NCI-H1694 treated with DMSO at 0.1 percent for 48 hours (cell line): ENCODE results near the gene OR4Q3.
"Not testable (repeated sequence)": the region's sequence is repeated elsewhere in the genome, so short reads cannot be mapped to it uniquely, and the experiment has no call there.

ENCODE experiments used
- DNase-seq: peaks from one replicate; lab custom pipeline; 2025; lab: John Stamatoyannopoulos, UW

OR4Q3 gene

DNA sequence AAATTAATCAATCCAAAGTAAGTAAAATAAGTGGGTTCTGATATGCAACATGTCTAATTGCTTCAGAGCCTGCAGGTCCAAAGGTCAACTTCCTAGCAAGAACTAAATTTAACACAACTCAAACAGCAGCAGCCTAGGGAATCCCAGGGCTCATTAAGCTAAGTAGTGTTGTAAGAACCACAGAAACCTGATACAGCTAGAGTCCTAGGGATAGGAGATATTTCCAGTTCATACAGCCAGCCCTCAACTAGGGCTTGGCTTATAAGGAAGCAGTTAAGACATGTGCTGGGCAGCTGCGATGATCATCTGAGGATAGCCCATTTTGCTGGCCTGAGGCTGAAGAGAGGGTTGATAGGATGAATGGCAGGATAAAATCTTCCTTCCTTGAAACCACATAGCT lies at the start of gene OR4Q3:
Gene OR4Q3, plus strand, starts transcription at position 316 of the 400 bp plus-strand sequence.
- no peak for DNase-seq

DNA sequence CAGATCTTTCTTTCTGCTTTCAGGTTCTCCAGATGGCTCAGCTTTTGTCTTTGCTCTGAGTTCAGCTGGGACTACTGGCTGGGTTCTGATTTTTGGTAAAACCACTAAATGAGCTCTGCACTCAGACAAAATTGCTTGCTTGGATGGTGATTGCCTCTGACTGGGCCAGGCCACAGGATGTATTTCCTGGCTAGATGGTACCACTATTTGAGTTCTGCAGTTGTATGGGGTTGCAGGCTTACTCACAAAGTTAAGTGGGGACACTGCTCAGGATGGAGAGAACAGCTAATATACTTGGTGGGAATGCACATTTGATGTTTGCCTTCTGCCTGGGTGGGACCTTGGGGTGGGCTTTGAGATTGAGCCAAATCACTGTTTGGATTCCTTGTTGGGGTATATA lies 14.0 kb upstream of the OR4Q3 start:
- DNase-seq: no peak

GRCh38 chr14:19729763-19730162 lies 13.6 kb upstream of the OR4Q3 start:
- DNase-seq: no peak

- not testable (repeated sequence) for DNase-seq
These were observed 9.5 kb upstream of the OR4Q3 start for GRCh38 chr14:19733893-19734292.

DNA sequence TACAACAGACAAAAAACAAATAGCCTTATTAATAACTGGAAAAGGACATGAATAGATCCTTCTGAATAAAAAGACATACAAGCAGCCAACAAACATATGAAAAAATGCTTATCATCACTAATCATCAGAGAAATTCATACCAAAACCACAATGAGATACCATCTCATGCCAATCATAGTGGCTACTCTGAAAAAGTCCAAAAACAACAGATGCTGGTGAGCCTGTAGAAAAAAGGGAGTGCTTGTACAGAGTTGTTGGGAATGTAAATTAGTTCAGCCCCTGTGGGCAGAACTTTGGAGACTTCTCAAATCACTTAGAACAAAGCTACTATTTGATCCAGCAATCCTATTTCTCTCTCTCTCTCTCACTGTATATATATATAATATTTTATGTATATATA lies 8.9 kb downstream of the OR4Q3 start:
- not testable (repeated sequence) for DNase-seq

DNA sequence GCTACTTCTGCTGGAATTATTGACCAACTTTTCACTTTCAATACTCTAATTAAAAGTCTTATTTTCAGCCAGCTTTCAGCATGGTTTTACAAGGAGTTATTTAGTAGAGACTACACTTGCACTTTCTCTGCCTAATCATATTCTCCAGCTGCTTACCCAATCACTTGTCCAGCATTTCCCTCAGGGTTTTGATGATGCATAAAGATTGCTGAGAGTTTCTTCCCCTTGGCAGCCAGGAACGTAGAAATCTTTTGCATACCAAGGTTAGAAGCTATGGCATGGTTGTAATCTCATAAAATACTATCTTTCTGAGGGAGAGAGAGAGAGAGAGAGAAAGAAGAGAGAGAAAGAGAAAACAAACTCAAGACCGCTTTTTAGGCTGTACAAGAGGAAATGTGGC lies 10.8 kb downstream of the OR4Q3 start:
- no peak for DNase-seq

- not testable (repeated sequence) for DNase-seq
These were observed 28.1 kb downstream of the OR4Q3 start for GRCh38 chr14:19771491-19771890.

DNA sequence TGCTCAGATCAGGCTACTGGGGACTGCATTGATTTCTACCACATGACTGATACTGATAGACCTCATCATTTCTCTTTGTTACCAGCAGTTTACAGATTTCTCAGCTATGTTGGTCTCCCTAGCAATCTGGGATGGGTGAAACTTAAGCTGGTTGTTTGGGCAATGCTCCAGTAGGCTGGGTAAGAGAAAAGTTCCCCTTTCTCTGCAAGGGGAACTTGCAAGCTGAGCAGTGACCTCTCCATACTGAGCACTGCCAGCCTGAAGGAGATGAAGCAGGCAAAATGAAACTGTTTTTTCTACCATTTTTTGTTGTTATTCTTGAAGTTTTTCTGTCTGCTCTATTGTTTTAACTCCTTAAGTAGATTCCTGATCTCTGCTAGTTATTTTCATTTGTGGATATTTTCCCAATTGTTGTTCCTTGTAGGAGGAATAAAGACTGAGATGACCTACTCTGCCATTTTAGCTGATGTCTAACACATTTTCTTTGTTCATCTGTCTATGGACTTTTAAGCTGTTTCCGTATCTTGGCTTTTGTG lies 28.6 kb downstream of the OR4Q3 start:
- DNase-seq: no peak

GRCh38 chr14:19772454-19772853 lies 29.1 kb downstream of the OR4Q3 start:
- DNase-seq: not testable (repeated sequence)

DNA sequence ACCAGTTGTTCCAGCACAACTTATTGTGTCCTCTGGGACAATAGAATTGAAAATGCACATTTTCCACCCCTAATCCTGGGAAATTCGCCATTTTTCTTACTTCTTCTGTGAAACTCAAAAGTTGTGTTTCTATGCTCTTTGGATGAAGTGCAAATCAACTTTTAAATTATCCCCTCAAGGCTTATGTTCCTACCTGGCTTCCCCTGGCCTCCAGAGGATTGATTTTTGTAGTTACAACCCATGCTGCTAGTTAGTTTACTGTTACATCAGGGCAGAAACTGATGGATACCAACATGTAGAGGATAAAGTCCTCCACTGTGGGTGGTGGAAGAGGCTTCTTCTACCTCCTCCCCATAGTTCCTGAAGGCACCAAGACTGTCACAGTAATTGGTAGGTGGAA lies 29.8 kb downstream of the OR4Q3 start, which contains the start of gene OR4M1:
Gene OR4M1, plus strand, starts transcription at position 301 of the 400 bp plus-strand sequence. CDS start 6,819 bp downstream, outside the sequence.
- DNase-seq: not testable (repeated sequence)

DNA sequence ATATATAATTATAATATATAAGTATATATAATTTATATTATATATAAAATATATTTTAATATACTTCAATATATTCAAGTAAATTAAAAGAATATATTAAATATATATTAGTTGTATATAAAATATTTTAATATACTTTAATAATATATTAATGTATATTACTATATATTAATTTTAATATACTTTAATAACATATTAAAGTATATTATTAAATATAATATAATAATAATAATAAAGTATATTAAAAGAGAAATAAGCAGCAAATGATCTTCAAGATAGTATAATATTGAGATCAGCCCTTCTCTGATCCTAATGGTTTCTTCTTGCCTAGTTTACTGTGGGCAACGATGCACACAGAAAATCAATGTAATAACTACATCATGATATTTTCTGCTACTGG lies 32.2 kb downstream of the OR4Q3 start:
- DNase-seq: no peak

- DNase-seq: not testable (repeated sequence)
These were observed 42.5 kb downstream of the OR4Q3 start for GRCh38 chr14:19785848-19786247.

GRCh38 chr14:19787318-19787717 lies 43.9 kb downstream of the OR4Q3 start:
- DNase-seq: not testable (repeated sequence)

DNA sequence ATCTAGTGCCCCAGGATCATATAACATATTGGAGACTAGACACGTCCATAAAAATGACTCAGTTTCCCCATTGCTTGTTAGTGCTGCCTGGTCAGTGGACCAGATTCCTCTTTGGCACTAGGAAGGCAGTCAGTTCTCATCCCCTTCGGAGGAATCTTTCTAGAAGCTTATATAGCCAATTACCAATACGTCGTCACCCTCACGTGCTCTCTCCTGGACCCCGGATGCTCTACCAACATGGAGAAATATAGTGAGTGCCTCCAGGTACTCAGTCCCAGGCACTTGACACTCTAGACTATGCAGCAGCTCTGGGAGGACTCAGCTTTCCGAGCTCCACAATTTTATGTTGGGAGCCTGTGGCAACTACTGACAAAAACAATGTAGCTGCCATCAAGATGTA lies 44.8 kb downstream of the OR4Q3 start:
- not testable (repeated sequence) for DNase-seq

DNA sequence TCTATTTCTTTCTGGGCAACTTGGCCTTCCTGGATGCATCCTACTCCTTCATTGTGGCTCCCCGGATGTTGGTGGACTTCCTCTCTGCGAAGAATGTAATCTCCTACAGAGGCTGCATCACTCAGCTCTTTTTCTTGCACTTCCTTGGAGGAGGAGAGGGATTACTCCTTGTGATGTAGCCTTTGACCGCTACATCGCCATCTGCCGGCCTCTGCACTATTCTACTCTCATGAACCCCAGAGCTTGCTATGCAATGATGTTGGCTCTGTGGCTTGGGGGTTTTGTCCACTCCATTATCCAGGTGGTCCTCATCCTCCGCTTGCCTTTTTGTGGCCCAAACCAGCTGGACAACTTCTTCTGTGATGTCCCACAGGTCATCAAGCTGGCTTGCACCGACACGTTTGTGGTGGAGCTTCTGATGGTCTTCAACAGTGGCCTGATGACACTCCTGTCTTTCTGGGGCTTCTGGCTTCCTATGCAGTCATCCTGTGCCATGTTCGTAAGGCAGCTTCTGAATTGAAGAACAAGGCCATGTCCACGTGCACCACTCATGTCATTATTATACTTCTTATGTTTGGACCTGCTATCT lies 53.2 kb downstream of the OR4Q3 start:
- DNase-seq: not testable (repeated sequence)
